HEK293T (cell line): ENCODE results near the gene DMD.

Source experiments
- ARNT ChIP-seq: fragments of 450-650 bp; IDR thresholded peaks from 2 replicates; pipeline ENCODE4 v1.6.1; 2017; ENCODE audit warnings: mild to moderate bottlenecking
- SP1 ChIP-seq: fragments of 450-650 bp; IDR thresholded peaks from 2 replicates; pipeline ENCODE4 v1.6.1; 2017
- SUZ12 ChIP-seq: fragments of 450-650 bp; IDR thresholded peaks from 2 replicates; pipeline ENCODE4 v1.6.1; 2016; ENCODE audit warnings: mild to moderate bottlenecking

DNA sequence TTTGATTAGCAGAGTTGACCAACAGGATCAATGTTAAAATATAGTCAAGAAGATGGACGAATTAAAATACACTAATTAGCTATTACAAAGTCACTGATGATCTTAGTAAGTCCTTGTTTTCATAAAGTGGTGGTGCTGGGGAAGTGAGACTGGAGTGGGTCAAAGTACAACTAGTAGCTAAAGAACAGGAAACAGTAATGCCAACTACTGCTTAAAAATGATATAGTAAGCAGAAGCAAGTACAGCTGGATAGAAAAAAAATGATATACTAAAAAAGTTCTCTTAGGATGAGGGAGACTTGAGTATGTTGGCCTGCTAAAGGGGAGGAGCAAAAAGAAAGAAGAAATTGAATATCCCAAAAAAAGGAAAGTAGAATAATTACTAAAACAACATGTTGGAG, 1558.7 kb downstream of the DMD start:
- TF ChIP-seq SUZ12 (no peak), SP1 (no peak), ARNT (no peak)
